ENCODE data around the gene KRCC1. TPM values are rescaled to one million over a fixed set of nuclear protein-coding genes. Genes with fewer than 3 reads are reported as not detected.

The KRCC1 gene
- total and polyA plus RNA-seq, 8 donors = 8.3 to 21.2 (median 10.6) TPM

Small RNA genes lying within 50 kb of the gene (microRNA-seq; reads per million reads assigned to microRNA genes)
- gene MIR4780 = 0.77 to 1.2 reads per million in 2 donors

Other genes with a start within 250 kb of the KRCC1 start
- 10 to 100 TPM in 1 of 6 donors, 1 to 10 TPM in 4, under 1 TPM in 1; 0.22 to 10.3 (median 2.0) TPM for gene RGPD2, start 230.0 kb downstream of the KRCC1 start, total RNA-seq
- gene RGPD2, start 230.0 kb downstream of the KRCC1 start, polyA plus RNA-seq = 1 to 10 TPM; 1.4 to 5.1 TPM
- 1 to 10 TPM in 1 of 6 donors, not detected in 5; 1.9 TPM for gene RNU2-63P, start 39.2 kb downstream of the KRCC1 start, total RNA-seq
- gene RNU2-63P, start 39.2 kb downstream of the KRCC1 start, polyA plus RNA-seq = not detected
- under 1 TPM in 2 of 6 donors, not detected in 4; 0.06 to 0.16 TPM for gene SMYD1, start 12.0 kb upstream of the KRCC1 start, total RNA-seq
- gene SMYD1, start 12.0 kb upstream of the KRCC1 start, polyA plus RNA-seq = not detected
- gene FABP1, start 72.3 kb upstream of the KRCC1 start, total RNA-seq = 1 to 10 TPM in 1 of 6 donors, not detected in 5; 1.0 TPM
- gene FABP1, start 72.3 kb upstream of the KRCC1 start, polyA plus RNA-seq = 1 to 10 TPM in 1 of 2 donors, under 1 TPM in 1; 0.85 to 2.1 TPM
- 10 to 100 TPM in 3 of 6 donors, 1 to 10 TPM in 3; 7.3 to 12.9 (median 9.8) TPM for gene THNSL2, start 114.6 kb upstream of the KRCC1 start, total RNA-seq
- 10 to 100 TPM; 16.0 to 37.4 TPM for gene THNSL2, start 114.6 kb upstream of the KRCC1 start, polyA plus RNA-seq